Osteoblast (primary cell): ENCODE results near the gene DNAH17. TPM values are rescaled to one million over a fixed set of nuclear protein-coding genes. Genes with fewer than 3 reads are reported as not detected.

Experiments used
- DNase-seq: peaks from one replicate; pipeline ENCODE4 v3.0.0; 2011; ENCODE audit warnings: low spot score, mixed read lengths; ENCODE audit not compliant: insufficient read length; ENCODE audit errors: missing footprints
- H2AFZ ChIP-seq: 2 replicates; pipeline ENCODE4 v1.6.0; 2011; ENCODE audit warnings: mild to moderate bottlenecking, low read length
- H3K27ac ChIP-seq: 2 replicates; pipeline ENCODE4 v1.5.1; 2011; ENCODE audit warnings: mild to moderate bottlenecking, low read depth, low read length, moderate library complexity
- H3K27me3 ChIP-seq: 2 replicates; pipeline ENCODE4 v1.6.0; 2012; ENCODE audit warnings: mild to moderate bottlenecking, control low read depth, inconsistent platforms, low read length, moderate library complexity; ENCODE audit not compliant: insufficient read depth
- H3K36me3 ChIP-seq: 2 replicates; pipeline ENCODE4 v1.5.1; 2011; ENCODE audit warnings: mild to moderate bottlenecking, low read length, control low read depth, moderate library complexity; ENCODE audit not compliant: insufficient read depth
- H3K4me1 ChIP-seq: 2 replicates; pipeline ENCODE4 v1.5.1; 2011; ENCODE audit warnings: mild to moderate bottlenecking, low read length, control low read depth, moderate library complexity; ENCODE audit not compliant: insufficient read depth
- H3K4me2 ChIP-seq: 2 replicates; pipeline ENCODE4 v1.6.0; 2011; ENCODE audit warnings: mild to moderate bottlenecking, low read length; ENCODE audit not compliant: insufficient read depth
- H3K4me3 ChIP-seq: fragments of 200-600 bp; sonication (generic); 3 replicates; pipeline ENCODE4 v1.5.1; 2012; ENCODE audit warnings: mild to moderate bottlenecking, low read length, inconsistent platforms; ENCODE audit not compliant: insufficient read depth
- H3K79me2 ChIP-seq: 2 replicates; pipeline ENCODE4 v1.6.0; 2012; ENCODE audit warnings: mild to moderate bottlenecking, low read length, control low read depth, inconsistent platforms; ENCODE audit not compliant: insufficient read depth
- H3K9me3 ChIP-seq: 2 replicates; pipeline ENCODE4 v1.5.1; 2011; ENCODE audit warnings: low read depth, low read length, control low read depth
- H4K20me1 ChIP-seq: 2 replicates; pipeline ENCODE4 v1.6.0; 2012; ENCODE audit warnings: mild to moderate bottlenecking, low read length, control low read depth; ENCODE audit not compliant: insufficient read depth
- CTCF ChIP-seq: IDR thresholded peaks from 2 replicates; pipeline ENCODE4 v1.5.1; 2011; ENCODE audit warnings: mild to moderate bottlenecking, low read depth, low read length, moderate library complexity; ENCODE audit errors: extremely low read depth
- total RNA-seq: library from RNA; depleted of rRNA; stranded (reverse); fragments of >200 nt; gene quantifications from 2 replicates; pipeline ENCODE4 v1.2.3, GENCODE V29; 2012

DNAH17 gene
- total RNA-seq, 1 donor, result under 0.01 TPM

- H3K36me3 ChIP-seq, result no peaks in the 10 kb centered on the region
- no peak for TF ChIP-seq CTCF
- no peak overlapping the region for H2AFZ ChIP-seq
Measured at GRCh38 chr17:78488156-78488555, 89.0 kb downstream of the DNAH17 start.

GRCh38 chr17:78486946-78487680, 90.1 kb downstream of the DNAH17 start:
- H3K4me1 ChIP-seq, result no peaks in the 10 kb centered on the region
- H3K79me2 ChIP-seq, result no peaks in the 10 kb centered on the region
- H3K36me3 ChIP-seq, result no peaks in the 10 kb centered on the region
- H3K27me3 ChIP-seq, result peaks cover 7% of the 10 kb centered on the region
- H2AFZ ChIP-seq, result no peak overlapping the region
- H4K20me1 ChIP-seq, result no peaks in the 10 kb centered on the region
- no peaks in the 10 kb centered on the region for H3K9me3 ChIP-seq
- peak; percentile 74 for DNase-seq
- H3K4me2 ChIP-seq, result no peak overlapping the region
- H3K27ac ChIP-seq, result no peak overlapping the region
- H3K4me3 ChIP-seq, result no peak overlapping the region
- TF ChIP-seq CTCF, result no peak

More at GRCh38 chr17:78488156-78488555, 89.0 kb downstream of the DNAH17 start:
- DNase-seq, result peak; percentile 42
- Histone ChIP-seq H3K27me3 (peaks cover 7% of the 10 kb centered on the region), H3K4me1 (no peaks in the 10 kb centered on the region), H3K79me2 (no peaks in the 10 kb centered on the region), H3K27ac (no peak overlapping the region), H3K4me3 (no peak overlapping the region), H4K20me1 (no peaks in the 10 kb centered on the region), H3K4me2 (no peak overlapping the region), H3K9me3 (no peaks in the 10 kb centered on the region)

GRCh38 chr17:78486228-78486802, 90.9 kb downstream of the DNAH17 start:
- Histone ChIP-seq H3K36me3 (no peaks in the 10 kb centered on the region), H3K79me2 (no peaks in the 10 kb centered on the region), H3K9me3 (no peaks in the 10 kb centered on the region), H3K27ac (no peak overlapping the region), H4K20me1 (no peaks in the 10 kb centered on the region), H3K4me3 (no peak overlapping the region), H3K4me1 (no peaks in the 10 kb centered on the region), H3K4me2 (no peak overlapping the region), H3K27me3 (peaks cover 7% of the 10 kb centered on the region), H2AFZ (no peak overlapping the region)
- DNase-seq, result peak; percentile 58
- TF ChIP-seq CTCF, result no peak

GRCh38 chr17:78485290-78486168, 91.7 kb downstream of the DNAH17 start:
- Histone ChIP-seq H4K20me1 (no peaks in the 10 kb centered on the region), H3K27me3 (peaks cover 7% of the 10 kb centered on the region), H3K36me3 (no peaks in the 10 kb centered on the region), H3K4me1 (no peaks in the 10 kb centered on the region), H3K27ac (no peak overlapping the region), H2AFZ (no peak overlapping the region), H3K4me3 (no peak overlapping the region), H3K79me2 (no peaks in the 10 kb centered on the region), H3K4me2 (no peak overlapping the region), H3K9me3 (no peaks in the 10 kb centered on the region)
- no peak for TF ChIP-seq CTCF
- DNase-seq, result peak; percentile 66
